ENCODE measurements around the gene DUSP6.

The DUSP6 gene

DNA sequence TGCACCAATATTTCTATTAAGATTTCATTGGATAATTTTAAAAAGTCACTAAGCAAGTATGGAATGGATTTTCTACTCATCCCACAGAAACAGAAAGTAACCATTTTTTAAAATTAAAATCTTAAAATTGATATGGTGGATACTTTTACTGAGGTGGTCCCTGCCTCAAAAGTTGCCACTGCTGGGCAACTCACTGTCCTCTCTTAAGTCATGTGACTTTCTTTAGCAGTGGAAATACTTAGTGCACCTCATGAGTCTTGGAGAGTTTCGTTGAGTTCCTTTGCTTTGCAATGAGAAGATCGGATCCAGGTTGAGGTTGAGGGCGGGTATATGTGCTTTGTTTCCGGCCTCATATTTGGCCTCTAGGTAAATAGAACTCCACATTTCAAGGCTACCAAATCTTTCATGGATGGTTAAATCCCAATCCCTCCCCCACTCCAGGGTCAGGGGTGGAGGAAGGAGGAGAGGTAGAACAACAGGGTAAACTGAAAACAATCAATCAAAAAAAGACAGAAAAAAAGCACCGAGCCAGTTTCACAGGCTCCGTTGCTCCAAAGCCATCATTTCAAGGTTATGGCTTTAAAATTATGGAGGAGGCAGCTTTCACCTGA lies 39.5 kb upstream of the DUSP6 start:
- DNase-seq (ENCODE audit: low read depth), result no peak
- TF ChIP-seq, protein P1, sequence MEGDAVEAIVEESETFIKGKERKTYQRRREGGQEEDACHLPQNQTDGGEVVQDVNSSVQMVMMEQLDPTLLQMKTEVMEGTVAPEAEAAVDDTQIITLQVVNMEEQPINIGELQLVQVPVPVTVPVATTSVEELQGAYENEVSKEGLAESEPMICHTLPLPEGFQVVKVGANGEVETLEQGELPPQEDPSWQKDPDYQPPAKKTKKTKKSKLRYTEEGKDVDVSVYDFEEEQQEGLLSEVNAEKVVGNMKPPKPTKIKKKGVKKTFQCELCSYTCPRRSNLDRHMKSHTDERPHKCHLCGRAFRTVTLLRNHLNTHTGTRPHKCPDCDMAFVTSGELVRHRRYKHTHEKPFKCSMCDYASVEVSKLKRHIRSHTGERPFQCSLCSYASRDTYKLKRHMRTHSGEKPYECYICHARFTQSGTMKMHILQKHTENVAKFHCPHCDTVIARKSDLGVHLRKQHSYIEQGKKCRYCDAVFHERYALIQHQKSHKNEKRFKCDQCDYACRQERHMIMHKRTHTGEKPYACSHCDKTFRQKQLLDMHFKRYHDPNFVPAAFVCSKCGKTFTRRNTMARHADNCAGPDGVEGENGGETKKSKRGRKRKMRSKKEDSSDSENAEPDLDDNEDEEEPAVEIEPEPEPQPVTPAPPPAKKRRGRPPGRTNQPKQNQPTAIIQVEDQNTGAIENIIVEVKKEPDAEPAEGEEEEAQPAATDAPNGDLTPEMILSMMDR (IDR thresholded peaks at IDR 0.05; ENCODE audit: low read depth, low read length, missing control alignments), result no peak
- in situ Hi-C loops (cut with HindIII; ENCODE audit: low sequenced_read_pairs), result no loop called here
- H3K4me3 ChIP-seq (ENCODE audit: low read depth, low read length), result no peak overlapping the region

DNA sequence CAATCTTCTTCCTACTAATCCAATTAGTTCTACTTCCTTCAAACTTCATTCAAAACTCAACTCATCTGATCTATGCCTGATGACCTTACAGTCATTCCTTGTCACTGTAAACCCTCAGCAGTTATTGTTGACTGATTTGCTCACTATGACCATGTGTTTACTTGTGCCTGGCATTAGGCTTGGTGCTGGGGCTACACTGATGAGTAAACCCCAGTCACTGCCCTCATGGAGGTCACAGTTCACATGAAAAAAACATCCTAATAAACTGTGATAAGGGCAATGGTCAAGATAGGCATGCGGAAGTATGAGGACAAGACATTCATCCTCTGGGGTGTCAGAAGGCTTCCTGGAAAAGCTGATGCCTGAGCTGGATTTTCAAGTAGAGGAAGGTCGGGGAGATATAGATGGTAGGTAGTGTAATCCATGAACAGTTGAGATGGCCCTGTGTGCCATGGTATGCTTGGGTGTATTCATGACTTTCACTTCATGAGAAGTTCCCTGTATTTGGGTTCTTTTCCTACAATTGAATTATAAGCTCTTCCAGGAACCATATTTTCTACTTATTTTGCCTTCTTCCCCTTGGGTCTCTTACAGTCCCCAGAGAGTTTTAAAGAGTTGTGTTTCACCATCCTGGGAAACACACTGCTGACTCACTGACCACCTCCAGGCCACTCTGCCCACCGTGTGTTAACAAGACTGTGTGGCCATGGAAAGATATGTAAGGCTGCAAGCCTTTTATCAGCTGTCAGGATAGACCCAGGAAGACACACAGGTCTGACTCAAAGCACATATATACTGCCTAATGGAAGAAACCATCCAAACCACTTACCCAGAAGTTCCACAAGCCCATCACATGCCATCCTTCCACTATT lies 38.7 kb upstream of the DUSP6 start:
- in situ Hi-C loops (cut with HindIII; ENCODE audit: low sequenced_read_pairs), result no loop called here
- TF ChIP-seq, protein P1 (IDR thresholded peaks at IDR 0.05; ENCODE audit: low read depth, low read length, missing control alignments), result no peak
- peak; percentile 28 for DNase-seq (ENCODE audit: low read depth)
- no peak overlapping the region for H3K4me3 ChIP-seq (ENCODE audit: low read depth, low read length)

DNA sequence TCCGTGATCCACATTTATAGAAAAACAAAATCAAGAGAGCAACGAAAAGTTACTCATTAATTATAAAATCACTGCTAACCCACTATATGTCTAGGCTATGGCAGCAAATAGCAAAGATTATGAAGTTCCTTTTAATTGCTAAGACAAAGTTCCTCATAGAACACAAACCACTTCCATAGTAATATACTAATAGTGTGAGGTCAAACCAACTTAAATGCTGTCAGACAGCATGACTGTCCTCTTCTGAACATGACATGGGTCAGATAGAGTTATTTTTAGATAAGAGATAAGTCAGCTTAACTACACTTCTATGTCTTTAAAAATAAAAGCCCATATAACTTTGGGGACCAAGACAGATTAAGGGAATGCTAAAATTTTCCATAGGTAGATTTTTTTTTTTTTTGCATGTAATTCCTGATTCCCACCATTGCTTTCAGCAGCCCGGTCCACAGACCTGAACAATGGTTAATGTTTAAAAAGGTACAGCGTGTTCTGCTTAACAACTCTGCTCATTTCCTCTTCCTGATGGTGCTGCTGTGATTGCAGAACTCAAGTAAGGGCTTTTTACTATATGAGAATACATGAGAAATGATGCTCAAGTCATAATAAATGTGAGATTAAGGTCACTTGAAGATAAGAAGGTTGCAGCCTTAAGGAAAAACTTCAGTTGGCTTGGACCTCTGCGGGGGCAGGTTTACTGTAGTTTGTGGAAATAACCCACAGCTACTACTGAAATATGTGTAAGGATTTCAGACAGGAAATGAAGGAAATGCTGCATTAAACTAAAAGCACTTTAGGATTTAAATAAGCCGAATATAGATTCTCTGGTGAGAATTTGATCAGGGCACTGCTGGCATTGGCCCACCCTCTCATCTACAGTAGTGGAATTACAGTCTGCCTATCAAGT lies 37.7 kb upstream of the DUSP6 start:
- no peak for DNase-seq (ENCODE audit: low read depth)
- H3K4me3 ChIP-seq (ENCODE audit: low read depth, low read length), result no peak overlapping the region
- in situ Hi-C loops (cut with HindIII; ENCODE audit: low sequenced_read_pairs), result no loop called here
- TF ChIP-seq, protein P1 (IDR thresholded peaks at IDR 0.05; ENCODE audit: low read depth, low read length, missing control alignments), result no peak

DNA sequence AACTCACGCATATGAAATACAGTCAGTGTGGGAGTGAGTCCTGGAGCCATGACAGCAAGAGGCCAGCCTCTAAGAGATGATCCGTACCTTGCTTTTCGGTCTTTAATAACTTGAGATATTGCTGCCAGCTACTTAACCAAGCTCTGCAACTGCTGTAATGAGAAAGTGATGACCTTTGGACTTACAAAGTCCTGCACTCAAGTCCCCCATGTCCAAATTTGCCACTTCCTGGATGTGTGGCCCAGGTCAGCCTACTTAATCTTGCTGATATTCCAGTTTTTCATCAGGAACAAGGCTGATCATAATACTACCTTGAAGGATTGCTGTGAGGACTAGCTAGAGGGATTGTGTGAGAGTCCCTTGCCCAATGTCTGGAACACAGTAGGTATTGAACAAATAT lies 33.8 kb upstream of the DUSP6 start:
- in situ Hi-C loops (cut with HindIII; ENCODE audit: low sequenced_read_pairs), result no loop called here
- TF ChIP-seq, protein P1 (IDR thresholded peaks at IDR 0.05; ENCODE audit: low read depth, low read length, missing control alignments), result no peak
- no peak for DNase-seq (ENCODE audit: low read depth)
- no peak overlapping the region for H3K4me3 ChIP-seq (ENCODE audit: low read depth, low read length)

DNA sequence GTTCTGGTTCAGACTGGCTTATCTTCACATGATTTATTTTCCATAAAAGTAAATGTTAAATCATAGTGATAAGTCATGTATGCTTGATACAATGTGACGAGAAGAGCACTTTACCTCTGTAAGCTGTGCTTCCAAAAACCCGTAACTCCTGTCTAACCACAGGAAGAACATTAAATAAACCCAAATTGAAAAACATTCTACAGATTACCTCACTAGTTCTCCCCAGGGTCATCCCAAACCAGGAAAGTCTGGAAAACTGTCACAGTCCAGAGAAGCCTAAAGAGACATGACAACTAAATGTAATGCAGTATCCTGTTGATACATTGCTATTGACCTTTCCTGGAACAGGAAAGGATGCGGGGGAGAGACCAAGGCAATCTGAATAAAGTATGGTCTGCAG lies 32.5 kb upstream of the DUSP6 start:
- no peak for DNase-seq (ENCODE audit: low read depth)
- in situ Hi-C loops (cut with HindIII; ENCODE audit: low sequenced_read_pairs), result no loop called here
- H3K4me3 ChIP-seq (ENCODE audit: low read depth, low read length), result no peak overlapping the region
- TF ChIP-seq, protein P1 (IDR thresholded peaks at IDR 0.05; ENCODE audit: low read depth, low read length, missing control alignments), result no peak

DNA sequence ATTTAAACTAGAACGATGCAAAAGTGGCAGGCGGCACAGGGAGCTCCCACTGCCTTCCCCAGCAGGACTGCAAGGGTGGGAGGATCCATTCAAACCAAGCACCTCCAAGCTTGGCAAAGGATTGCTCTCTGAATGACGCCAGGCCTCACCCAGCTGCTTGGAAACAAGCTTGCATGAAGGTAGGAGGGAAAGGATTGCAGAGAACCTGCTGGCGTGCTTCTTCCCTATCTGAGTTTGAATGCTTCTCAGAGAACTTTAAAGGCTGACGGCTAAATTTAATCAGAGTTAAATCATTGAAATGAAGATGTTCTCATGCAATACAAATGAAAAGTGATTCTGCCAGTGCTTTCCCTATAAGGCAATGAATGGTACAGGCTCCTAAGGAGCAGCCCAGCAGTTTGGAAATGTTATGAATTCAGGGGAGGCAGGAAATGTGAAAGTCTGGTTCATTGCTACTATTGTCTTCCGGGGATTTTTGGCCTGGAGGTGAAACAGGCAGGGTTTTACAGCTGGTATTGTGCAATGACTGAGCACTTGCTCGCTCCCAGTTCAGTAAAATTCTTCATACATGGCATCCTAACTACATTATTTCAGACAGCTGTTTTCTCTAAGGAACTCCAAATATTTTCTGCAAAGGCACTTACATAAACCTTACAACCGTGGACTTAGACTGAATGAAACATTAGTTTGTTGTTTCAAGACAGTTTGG lies 31.9 kb upstream of the DUSP6 start:
- in situ Hi-C loops (cut with HindIII; ENCODE audit: low sequenced_read_pairs), result no loop called here
- no peak overlapping the region for H3K4me3 ChIP-seq (ENCODE audit: low read depth, low read length)
- TF ChIP-seq, protein P1 (IDR thresholded peaks at IDR 0.05; ENCODE audit: low read depth, low read length, missing control alignments), result no peak
- DNase-seq (ENCODE audit: low read depth), result peak; percentile 74

All from astrocyte of the cerebellum (primary cell).